Epidermal melanocyte (primary cell): ENCODE results near the gene RNF123.

Experiments used
- DNase-seq: peaks from one replicate; pipeline ENCODE4 v3.0.0; 2011; ENCODE audit warnings: low spot score; ENCODE audit not compliant: insufficient read length

The RNF123 gene

DNA sequence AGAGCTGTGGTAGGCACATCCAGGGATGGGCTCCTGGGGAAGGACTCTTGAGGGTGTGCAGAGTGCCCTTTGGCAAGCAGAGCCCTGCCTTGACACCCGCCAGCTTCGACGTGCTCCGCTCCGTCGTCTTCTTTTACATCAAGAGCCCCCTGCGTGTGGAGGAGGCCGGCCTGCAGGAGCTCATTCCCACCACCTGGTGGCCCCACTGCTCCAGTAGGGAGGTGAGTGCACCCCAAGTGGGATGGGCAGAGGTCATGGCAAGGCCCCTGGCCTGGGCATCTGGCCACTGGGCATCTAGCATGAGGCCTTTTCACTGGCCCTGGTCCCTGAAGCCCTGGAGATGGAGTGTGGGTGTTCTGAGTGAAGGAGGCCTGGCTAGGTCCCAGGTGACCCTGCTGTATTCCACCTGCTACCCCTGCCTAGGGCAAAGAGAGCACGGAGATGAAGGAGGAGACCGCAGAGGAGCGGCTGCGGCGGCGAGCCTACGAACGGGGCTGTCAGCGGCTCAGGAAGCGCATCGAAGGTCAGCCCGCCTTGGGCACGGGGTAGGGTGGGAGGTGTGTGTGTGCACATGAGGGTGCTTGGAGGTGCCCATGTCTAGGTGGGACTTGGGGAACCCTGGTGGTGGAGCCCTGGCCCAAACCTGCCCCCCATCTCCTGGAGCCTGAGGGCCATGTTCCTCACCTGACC is 12.2 kb downstream of the RNF123 start:
- no peak for DNase-seq

DNA sequence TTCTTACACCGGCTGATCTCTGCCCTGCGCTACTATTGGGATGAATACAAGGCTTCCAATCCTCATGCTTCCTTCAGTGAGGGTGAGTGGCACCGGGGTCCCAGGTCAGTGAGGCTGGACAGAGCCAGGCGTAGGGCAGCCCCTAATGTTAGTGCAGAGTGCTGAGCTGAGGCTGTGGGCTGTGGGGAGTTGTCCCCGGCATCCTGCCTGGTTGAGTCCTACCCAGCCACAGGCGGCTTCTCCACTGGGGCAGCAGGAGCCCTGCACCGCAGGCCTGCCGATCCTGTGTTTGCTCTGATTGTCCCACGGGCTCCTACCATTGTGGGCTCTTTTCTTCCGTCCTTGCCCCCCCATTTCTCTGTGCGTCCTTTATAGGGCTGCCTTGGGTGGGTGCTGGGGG is 13.3 kb downstream of the RNF123 start:
- DNase-seq = no peak

DNA sequence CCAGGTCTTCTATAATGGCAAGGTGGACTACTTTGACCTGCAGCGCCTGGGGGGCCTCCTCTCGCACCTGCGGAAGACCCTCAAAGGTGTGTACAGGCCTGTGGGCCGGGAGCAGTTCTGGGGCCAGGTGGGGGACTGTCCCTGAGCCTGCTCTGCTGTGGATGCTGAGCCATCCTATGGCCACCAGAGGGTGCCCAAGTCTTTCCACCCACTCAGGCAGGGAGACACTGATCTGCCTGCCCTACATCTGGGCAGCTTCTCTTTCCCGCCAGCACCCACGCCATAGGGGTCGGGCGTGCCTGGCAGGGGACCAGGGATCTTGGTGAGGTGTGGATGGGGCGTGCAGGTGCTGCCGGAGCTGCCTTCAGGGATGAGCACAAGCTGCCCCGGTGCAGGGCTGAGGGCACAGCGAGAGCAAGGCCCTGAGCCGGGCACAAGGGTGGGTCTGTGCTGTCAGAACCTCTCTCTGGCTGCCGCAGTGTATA is 14.1 kb downstream of the RNF123 start:
- peak; percentile 67 for DNase-seq

- DNase-seq = no peak
These were observed 14.6 kb downstream of the RNF123 start for GRCh38 chr3:49703956-49704355.

DNA sequence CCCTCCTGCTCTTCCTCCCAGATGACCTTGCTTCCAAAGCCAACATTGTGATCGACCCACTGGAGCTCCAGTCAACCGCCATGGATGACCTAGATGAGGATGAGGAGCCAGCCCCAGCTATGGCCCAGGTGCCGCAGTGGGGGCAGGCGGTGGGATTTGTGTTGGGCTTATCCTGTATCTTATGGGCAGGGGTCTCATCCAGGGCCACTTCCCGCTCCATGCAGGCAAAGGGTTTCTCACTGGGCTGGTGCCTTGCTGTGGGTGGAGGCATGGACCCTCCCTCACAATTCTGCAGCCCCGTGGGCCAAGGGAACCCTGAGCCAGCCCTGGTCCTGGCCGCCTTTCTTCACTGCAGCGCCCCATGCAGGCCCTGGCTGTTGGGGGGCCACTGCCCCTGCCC is 15.3 kb downstream of the RNF123 start:
- DNase-seq = no peak

DNA sequence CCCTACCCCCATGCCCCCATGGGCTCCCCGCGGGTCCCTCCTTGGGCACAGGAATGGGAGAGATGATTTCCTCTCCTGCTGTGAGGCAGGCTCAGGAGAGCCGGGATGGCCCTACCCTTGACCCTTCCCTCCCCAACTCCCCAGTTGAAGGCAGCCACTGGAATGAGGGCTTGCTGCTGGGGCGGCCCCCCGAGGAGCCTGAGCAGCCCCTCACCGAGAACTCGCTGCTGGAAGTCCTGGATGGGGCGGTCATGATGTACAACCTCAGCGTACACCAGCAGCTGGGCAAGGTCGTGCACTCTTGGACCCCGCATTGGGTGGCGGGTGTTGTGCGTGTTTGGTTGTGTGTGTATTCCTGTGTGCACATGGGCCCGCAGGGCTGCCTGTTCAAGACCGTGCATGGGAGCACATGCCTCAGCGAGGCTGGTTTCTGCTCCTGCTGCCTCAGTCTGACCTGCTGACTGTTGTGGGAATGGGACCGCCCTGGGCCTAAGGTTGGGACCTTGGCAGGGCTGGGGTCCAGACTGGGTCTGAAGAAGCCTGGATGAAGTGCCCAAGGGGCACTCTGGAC is 16.1 kb downstream of the RNF123 start:
- DNase-seq = no peak

DNA sequence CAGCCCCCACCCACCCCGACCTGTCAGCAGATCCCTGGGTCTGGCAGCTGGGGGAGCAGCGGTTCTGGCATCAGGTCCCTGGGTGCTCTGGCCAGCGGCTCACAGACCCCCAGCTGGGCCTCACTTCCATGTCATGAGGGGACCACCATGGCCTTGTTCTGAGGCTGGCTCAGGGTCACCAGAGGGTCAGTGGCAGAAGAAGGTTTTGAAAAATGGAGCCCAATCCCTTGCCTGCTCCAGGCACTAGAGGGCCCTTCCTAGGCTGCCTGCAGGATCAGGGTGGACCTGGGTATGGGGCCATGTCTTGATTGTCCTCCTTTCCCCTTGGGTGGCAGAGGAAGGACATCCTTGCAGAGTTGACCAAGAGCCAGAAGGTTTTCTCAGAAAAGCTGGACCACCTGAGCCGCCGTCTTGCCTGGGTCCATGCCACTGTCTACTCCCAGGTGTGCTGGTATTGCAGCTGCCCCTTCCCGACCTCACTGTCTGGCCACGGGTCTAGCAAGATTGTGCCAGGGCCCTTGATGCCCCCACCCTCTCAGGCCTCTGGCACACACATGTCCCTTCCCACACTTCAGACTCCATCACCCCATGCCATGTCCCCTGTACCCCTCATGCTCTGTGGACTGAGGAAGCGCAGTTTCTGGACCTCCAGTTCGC is 17.2 kb downstream of the RNF123 start:
- no peak for DNase-seq

DNA sequence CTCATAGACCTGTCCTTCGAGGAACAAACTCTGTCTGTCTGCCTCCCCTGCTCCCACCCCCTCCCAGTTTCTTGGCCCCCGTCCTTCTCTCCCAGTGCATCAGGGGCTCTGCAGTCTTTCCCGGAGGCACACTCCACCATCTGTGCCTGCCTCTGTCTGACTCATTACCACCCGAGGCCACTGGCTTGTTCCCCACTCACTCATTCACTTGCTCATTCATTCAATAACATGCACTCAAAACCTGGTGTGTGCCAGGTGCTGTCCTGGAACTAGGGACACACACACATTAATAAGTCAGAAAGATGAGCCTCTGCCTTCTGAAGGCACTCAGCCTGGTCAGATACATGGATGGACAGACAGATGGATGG is 17.7 kb downstream of the RNF123 start:
- DNase-seq = no peak

GRCh38 chr3:49709852-49710251 is 20.5 kb downstream of the RNF123 start:
- no peak for DNase-seq

DNA sequence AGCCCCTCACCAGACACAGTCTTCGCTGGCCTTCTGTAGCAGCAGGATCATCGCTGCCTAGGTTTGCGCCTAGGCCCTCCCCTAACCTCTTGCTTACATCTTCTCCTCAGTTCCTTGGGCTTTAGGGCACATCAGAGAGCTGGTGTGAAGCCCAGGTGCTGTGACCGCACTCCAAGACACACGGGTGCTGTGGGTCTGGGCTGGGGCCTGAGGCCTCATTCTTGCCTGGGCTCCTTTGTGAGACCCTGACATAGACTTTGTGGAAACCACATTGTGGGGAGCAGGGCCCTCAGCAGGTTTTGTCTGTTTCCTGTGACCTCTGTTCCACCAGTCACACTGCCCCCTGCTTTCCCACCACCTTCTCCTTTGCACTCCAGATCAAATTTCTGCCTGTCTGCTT is 22.1 kb downstream of the RNF123 start:
- no peak for DNase-seq

GRCh38 chr3:49712166-49712565 is 22.8 kb downstream of the RNF123 start:
- no peak for DNase-seq

DNA sequence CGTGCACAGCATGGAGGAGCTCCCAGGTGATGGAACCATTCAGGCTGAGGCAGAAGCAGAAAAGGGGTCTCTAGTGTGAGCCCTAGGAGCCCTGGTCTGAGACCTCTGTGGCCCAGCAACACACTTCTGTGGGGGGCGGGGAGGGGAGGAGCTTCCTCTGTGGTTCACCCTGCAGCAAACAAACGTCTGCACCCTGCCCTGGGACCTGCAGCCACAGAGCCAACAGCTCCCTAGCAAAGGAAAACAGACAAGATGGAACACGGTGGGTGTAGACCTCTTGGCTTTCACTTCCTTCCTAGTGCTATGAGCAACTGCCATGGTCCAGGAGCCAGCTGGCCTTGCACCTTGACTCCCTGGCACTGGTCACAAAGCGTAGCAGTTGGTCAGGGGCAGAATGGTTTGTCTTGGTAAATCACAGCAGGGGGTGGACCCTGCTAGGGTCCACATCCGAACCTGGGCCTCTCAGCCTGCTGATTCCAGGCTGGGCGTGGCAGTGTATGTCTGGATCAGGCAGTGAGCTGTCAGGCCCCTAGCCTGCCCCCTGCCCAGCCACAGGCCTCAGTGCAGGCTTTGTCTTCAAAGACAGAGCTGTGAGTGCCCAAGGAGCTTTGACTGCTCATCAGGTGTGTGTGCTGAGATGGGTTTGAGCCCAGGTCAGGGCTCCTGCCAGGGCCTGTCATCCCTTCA is 23.4 kb downstream of the RNF123 start:
- DNase-seq = no peak

- no peak for DNase-seq
These were observed 24.2 kb downstream of the RNF123 start for GRCh38 chr3:49713336-49714105.

DNA sequence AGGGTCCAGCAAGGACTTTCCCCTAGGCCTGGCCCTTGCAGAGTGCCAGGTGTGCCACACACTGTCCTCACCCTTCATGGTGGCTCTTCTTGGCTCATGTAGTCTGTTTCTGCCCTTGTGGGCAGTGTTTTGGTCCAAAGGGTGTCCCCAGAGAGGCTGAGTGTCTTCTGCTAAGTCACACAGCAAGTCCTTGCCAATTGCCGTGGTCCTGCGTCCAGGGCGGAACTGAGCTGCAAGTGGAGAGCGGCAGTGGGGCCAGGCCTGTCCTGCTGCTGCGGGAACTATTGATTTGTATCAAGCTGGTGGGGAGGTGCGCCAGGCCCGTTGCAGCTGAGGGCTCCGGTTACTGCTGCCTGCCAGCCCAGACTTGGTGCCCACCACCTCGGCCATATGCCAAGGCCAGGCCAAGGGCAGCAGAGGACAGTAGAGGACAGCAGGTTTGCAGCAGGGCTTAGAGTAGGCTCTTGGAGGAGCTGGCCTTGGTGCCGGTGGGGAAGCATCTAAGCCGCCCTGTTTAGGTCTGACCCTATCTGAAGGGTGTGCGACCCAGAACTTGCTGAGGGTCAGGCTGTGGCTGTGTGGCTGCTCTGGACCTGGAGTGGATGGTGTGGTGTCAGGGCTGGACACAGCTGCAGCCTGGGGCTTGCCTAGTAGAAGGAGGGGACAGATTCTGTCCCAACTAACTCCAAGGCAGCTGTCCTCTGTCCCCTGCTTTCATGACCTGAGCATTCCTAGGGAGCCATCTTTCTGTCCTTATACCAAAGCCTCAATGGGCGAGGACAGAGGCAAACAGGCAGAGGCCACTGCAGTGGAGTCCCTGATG is 25.6 kb downstream of the RNF123 start:
- DNase-seq = no peak

DNA sequence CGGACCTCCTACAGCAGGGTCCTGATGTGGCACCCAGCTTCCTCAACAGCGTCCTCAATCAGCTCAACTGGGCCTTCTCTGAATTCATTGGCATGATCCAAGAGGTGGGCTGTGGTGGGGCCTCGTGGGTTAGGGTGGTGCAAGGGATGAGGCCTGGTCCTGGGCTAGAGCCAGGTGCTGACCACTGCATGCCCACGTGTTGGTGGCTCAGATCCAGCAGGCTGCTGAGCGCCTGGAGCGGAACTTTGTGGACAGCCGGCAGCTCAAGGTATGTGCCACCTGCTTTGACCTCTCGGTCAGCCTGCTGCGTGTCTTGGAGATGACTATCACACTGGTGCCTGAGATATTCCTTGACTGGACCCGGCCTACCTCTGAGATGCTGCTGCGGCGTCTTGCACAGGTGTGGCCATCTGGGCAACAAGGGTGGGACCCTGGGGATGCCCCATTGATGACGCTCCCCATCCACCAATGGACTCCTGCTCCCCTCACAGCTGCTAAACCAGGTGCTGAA is 26.3 kb downstream of the RNF123 start:
- no peak for DNase-seq

- no peak for DNase-seq
These were observed 26.8 kb downstream of the RNF123 start for GRCh38 chr3:49716169-49716568.

- DNase-seq = no peak
These were observed 27.4 kb downstream of the RNF123 start for GRCh38 chr3:49716691-49717210.

DNA sequence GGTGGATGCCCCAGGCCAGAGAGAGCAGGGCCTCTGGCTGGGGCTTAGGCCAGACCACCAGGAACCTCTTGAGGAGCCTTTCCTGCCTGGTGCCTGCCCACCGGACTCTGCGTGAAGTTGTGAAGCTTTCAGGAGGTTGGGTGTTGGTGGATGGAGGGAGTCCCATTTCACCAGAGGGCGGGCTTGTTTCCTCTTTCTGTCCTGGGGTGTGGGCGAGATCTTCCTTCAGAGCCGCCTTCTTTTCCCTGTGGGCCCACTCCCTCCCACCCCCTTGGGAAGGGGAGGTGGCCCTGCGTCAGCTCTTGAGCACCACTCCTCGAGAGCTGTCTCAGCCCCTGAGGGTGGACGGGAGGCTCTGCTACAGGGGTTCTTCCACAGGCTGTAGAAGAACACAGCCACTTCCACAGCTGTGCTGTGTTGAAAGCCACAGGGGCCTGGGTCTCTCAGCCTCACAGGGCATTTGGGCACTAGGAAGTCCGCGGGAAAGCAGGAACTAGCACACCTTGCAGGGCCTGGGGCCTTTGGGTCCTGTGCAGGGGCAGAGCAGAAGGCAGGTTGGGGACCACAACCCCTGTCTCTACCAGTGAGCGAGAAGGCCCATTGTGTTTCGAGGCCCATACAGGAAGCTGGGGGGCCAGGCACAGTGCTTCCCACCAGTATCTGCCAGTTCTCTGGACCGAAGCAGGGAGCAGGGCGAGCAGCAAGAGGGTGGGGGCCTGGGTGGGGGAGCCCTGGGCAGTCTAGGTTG is 28.0 kb downstream of the RNF123 start:
- DNase-seq = no peak
